Stimulated activated CD4-positive, alpha-beta T cell treated with anti-CD3 and anti-CD28 coated beads, Interleukin-1b, Interleukin-23, amount 100 ng/mL, for 24 hours (primary cell): ENCODE measurements around the gene CCT6B.

Experiments used
- DNase-seq, 4 experiments: peaks; one replicate each; pipeline ENCODE4 v3.0.0-alpha.2; 2020; ENCODE audit warnings: low read depth in 4 of 4, low spot score in 1 of 4

The CCT6B gene

GRCh38 chr17:34892461-34893249, 68.6 kb downstream of the CCT6B start:
- no peak for DNase-seq

GRCh38 chr17:34886831-34887230, 74.4 kb downstream of the CCT6B start:
- no peak for DNase-seq

- DNase-seq: no peak
Measured at GRCh38 chr17:34885076-34885475, 76.2 kb downstream of the CCT6B start.

- no peak for DNase-seq
Measured at GRCh38 chr17:34884597-34884996, 76.7 kb downstream of the CCT6B start.

- no peak for DNase-seq
Measured at GRCh38 chr17:34883106-34884000, 77.9 kb downstream of the CCT6B start.

GRCh38 chr17:34879146-34879545, 82.1 kb downstream of the CCT6B start:
- DNase-seq: no peak
